B cell (primary cell): ENCODE measurements around the gene PRAF2. TPM values are rescaled to one million over a fixed set of nuclear protein-coding genes. Genes with fewer than 3 reads are reported as not detected.

Experiments used
- ATAC-seq: fragments of 200-7000 bp; cut with Tn5 transposase; one replicate; pipeline ENCODE4 v1.10.0; 2021; ENCODE audit warnings: low read depth, mild to moderate bottlenecking, moderate number of reproducible peaks, moderate library complexity
- CTCF ChIA-PET: fragments of 350-600 bp; sonication (Branson Sonifier 250); formaldehyde crosslinking; loops from one replicate; lab custom pipeline; 2021; ENCODE audit warnings: antibody characterized with exemption, inconsistent platforms; lab: Charles Lee
- POLR2A ChIA-PET: fragments of 350-600 bp; sonication (Branson Sonifier 250); formaldehyde crosslinking; loops from one replicate; lab custom pipeline; 2021; ENCODE audit warnings: antibody characterized with exemption; lab: Charles Lee
- DNase-seq: peaks from one replicate; pipeline ENCODE4 v3.0.0; 2013
- H2AFZ ChIP-seq: 2 replicates; pipeline ENCODE4 v1.6.1; 2012; ENCODE audit warnings: mild to moderate bottlenecking, low read depth, low read length; ENCODE audit not compliant: insufficient read depth, poor library complexity, severe bottlenecking
- H3K27ac ChIP-seq, 2 donors: 1 replicate in 1 of 2; 2 replicates in 1 of 2; pipeline ENCODE4 v1.5.1; 2012 to 2013; ENCODE audit warnings: low read length in 2 of 2, mild to moderate bottlenecking in 2 of 2, moderate library complexity in 1 of 2
- H3K27me3 ChIP-seq, 4 experiments: fragments of 200-600 bp in 1 of 4; sonication (generic) in 1 of 4; replicated peaks in 1 of 4; 1 replicate in 2 of 4; 2 replicates in 2 of 4; pipeline versions ENCODE4 v1.6.1 to v1.7.0; 2013 to 2016; ENCODE audit warnings: low read length in 3 of 4, mild to moderate bottlenecking in 2 of 4, mixed read lengths in 1 of 4, moderate library complexity in 1 of 4; ENCODE audit not compliant: insufficient read depth in 4 of 4, control insufficient read depth in 3 of 4; ENCODE audit errors: control extremely low read depth in 1 of 4
- H3K36me3 ChIP-seq, 2 experiments: replicated peaks in 1 of 2; 1 replicate in 1 of 2; 2 replicates in 1 of 2; pipeline versions ENCODE4 v1.6.1 to v1.7.1; 2013; ENCODE audit warnings: low read length in 1 of 2; ENCODE audit not compliant: insufficient read depth in 2 of 2, control insufficient read depth in 1 of 2; ENCODE audit errors: control extremely low read depth in 1 of 2, extremely low read depth in 1 of 2
- H3K4me1 ChIP-seq, 2 donors: fragments of 200-600 bp in 1 of 2; sonication (generic) in 1 of 2; 1 replicate in 1 of 2; 2 replicates in 1 of 2; pipeline versions ENCODE4 v1.5.1 to v1.6.1; 2013 to 2017; ENCODE audit warnings: low read length in 2 of 2; ENCODE audit not compliant: control insufficient read depth in 2 of 2, insufficient read depth in 2 of 2
- H3K4me2 ChIP-seq: replicated peaks from 2 replicates; pipeline ENCODE3; 2012; ENCODE audit warnings: mild to moderate bottlenecking, low read depth, low read length; ENCODE audit not compliant: poor library complexity, severe bottlenecking
- H3K4me3 ChIP-seq, 5 experiments: fragments of 200-600 bp in 1 of 5; sonication (generic) in 1 of 5; 1 replicate in 3 of 5; 2 replicates in 2 of 5; pipeline versions ENCODE4 v1.5.1 to v1.7.0; 2011 to 2016; ENCODE audit warnings: low read length in 4 of 5, mild to moderate bottlenecking in 4 of 5, low read depth in 2 of 5, control low read depth in 1 of 5, moderate library complexity in 1 of 5; ENCODE audit not compliant: insufficient read depth in 1 of 5; ENCODE audit errors: control extremely low read depth in 1 of 5, extremely low read depth in 1 of 5
- H3K79me2 ChIP-seq: fragments of 200-600 bp; sonication (generic); one replicate; pipeline ENCODE4 v1.6.0; 2016; ENCODE audit warnings: low read length; ENCODE audit not compliant: control insufficient read depth, insufficient read depth
- H3K9ac ChIP-seq: fragments of 200-600 bp; sonication (generic); 2 replicates; pipeline ENCODE4 v1.6.1; 2017; ENCODE audit warnings: mild to moderate bottlenecking, low read length, moderate library complexity
- H3K9me3 ChIP-seq, 3 donors: one replicate each; pipeline versions ENCODE4 v1.6.1 to v1.7.1; 2013; ENCODE audit warnings: low read length in 2 of 3; ENCODE audit not compliant: control insufficient read depth in 2 of 3, insufficient read depth in 1 of 3; ENCODE audit errors: control extremely low read depth in 1 of 3
- H4K20me1 ChIP-seq: 2 replicates; pipeline ENCODE4 v1.6.0; 2012; ENCODE audit warnings: mild to moderate bottlenecking, low read length; ENCODE audit not compliant: insufficient read depth, control insufficient read depth, poor library complexity, severe bottlenecking
- H3K27ac Mint-ChIP-seq: one replicate; pipeline ENCODE4 v1.8.0; 2021; ENCODE audit warnings: mixed read lengths
- H3K27me3 Mint-ChIP-seq: one replicate; pipeline ENCODE4 v1.8.0; 2021; ENCODE audit warnings: mixed read lengths
- H3K4me1 Mint-ChIP-seq: one replicate; pipeline ENCODE4 v1.8.0; 2021; ENCODE audit warnings: mixed read lengths
- H3K4me3 Mint-ChIP-seq: one replicate; pipeline ENCODE4 v1.8.0; 2021; ENCODE audit warnings: mixed read lengths
- H3K9me3 Mint-ChIP-seq: one replicate; pipeline ENCODE4 v1.8.0; 2022; ENCODE audit warnings: mixed read lengths; ENCODE audit not compliant: insufficient read depth
- CTCF ChIP-seq: fragments of 200-600 bp; IDR thresholded peaks from one replicate; pipeline ENCODE4 v1.8.0; 2022; ENCODE audit warnings: antibody characterized with exemption, mild to moderate bottlenecking
- EZH2 ChIP-seq: IDR thresholded peaks from 2 replicates; pipeline ENCODE4 v1.6.1; 2012; ENCODE audit warnings: borderline replicate concordance, low read depth, mild to moderate bottlenecking, moderate library complexity, low read length; ENCODE audit not compliant: insufficient read depth, poor library complexity, severe bottlenecking
- WGBS: methylation state at CpG from one replicate; pipeline ENCODE4 v1.1.5; 2013; ENCODE audit warnings: missing lambda C conversion rate; ENCODE audit not compliant: insufficient coverage; 5-methylcytosine and 5-hydroxymethylcytosine counted together
- intact Hi-C: fragments of 100-400 bp; cut with micrococcal nuclease; formaldehyde crosslinking; loops from one replicate; pipeline ENCODE4 v1.10.0; 2022
- polyA plus RNA-seq: library from polyadenylated mRNA; depleted of rRNA; stranded (reverse); fragments of >200 nt; gene quantifications from 2 replicates; pipeline ENCODE4 v1.2.3, GENCODE V29; 2012
- total RNA-seq, 2 donors: library from RNA; stranded (reverse); fragments of 120-200 nt in 1 of 2; gene quantifications; 1 replicate in 1 of 2; 2 replicates in 1 of 2; pipeline versions ENCODE4 v1.2.3 to v1.2.4, GENCODE V29; 2013 to 2022

PRAF2 gene
- total and polyA plus RNA-seq, 2 donors (not counting 1 experiment from before 2014, with no cell fraction given): 19.0 to 19.4 TPM

- no peak for TF ChIP-seq CTCF
- TF ChIP-seq EZH2: no peak
- WGBS: 98% methylated on average over 7 of the region's 10 CpGs
- no peak overlapping the region for H3K9ac ChIP-seq
- ATAC-seq (no peak), DNase-seq (no peak)
- intact Hi-C loops: no loop called here
- H3K4me3 Mint-ChIP-seq: no peak overlapping the region
- ChIA-PET CTCF (no interaction called here), POLR2A (no interaction called here)
- no peaks in the 10 kb centered on the region for H4K20me1 ChIP-seq
- no peaks in the 10 kb centered on the region for H3K27me3 Mint-ChIP-seq
- no peaks in the 10 kb centered on the region for H3K27me3 ChIP-seq
- no peak overlapping the region for H2AFZ ChIP-seq
- H3K27ac ChIP-seq: no peak overlapping the region
- no peak overlapping the region for H3K4me2 ChIP-seq
- no peaks in the 10 kb centered on the region for H3K79me2 ChIP-seq
- H3K27ac Mint-ChIP-seq: no peak overlapping the region
- no peaks in the 10 kb centered on the region for H3K4me1 ChIP-seq
- H3K9me3 ChIP-seq: no peaks in the 10 kb centered on the region
- H3K9me3 Mint-ChIP-seq: no peaks in the 10 kb centered on the region
- H3K4me3 ChIP-seq: no peak overlapping the region
- no peaks in the 10 kb centered on the region for H3K4me1 Mint-ChIP-seq
- peaks cover 0 to 4% of the 10 kb centered on the region in 2 experiments for H3K36me3 ChIP-seq
These were observed 11.9 kb downstream of the PRAF2 start for GRCh38 chrX:49061916-49062315.

GRCh38 chrX:49061490-49061889, 12.3 kb downstream of the PRAF2 start:
- H3K4me3 Mint-ChIP-seq: no peak overlapping the region
- H3K4me2 ChIP-seq: no peak overlapping the region
- POLR2A ChIA-PET: no interaction called here
- H3K9ac ChIP-seq: no peak overlapping the region
- H3K9me3 ChIP-seq: no peaks in the 10 kb centered on the region
- H3K27ac ChIP-seq: no peak overlapping the region
- H2AFZ ChIP-seq: no peak overlapping the region
- DNase-seq (no peak), ATAC-seq (no peak)
- no peaks in the 10 kb centered on the region for H3K4me1 ChIP-seq
- peaks cover 0 to 4% of the 10 kb centered on the region in 2 experiments for H3K36me3 ChIP-seq
- no peaks in the 10 kb centered on the region for H4K20me1 ChIP-seq
- H3K4me3 ChIP-seq: no peak overlapping the region
- WGBS: 100% methylated on average over 2 of the region's 7 CpGs
- no peaks in the 10 kb centered on the region for H3K79me2 ChIP-seq
- CTCF ChIA-PET: no interaction called here
- no peak overlapping the region for H3K27ac Mint-ChIP-seq
- no peak for TF ChIP-seq EZH2
- no peak for TF ChIP-seq CTCF
- no peaks in the 10 kb centered on the region for H3K9me3 Mint-ChIP-seq
- no peaks in the 10 kb centered on the region for H3K27me3 ChIP-seq
- intact Hi-C loops: no loop called here
- H3K27me3 Mint-ChIP-seq: no peaks in the 10 kb centered on the region
- no peaks in the 10 kb centered on the region for H3K4me1 Mint-ChIP-seq
